Left ventricle myocardium inferior (tissue), 1 donor: ENCODE results near the gene TMEM19. TPM values are rescaled to one million over a fixed set of nuclear protein-coding genes. Genes with fewer than 3 reads are reported as not detected.

Experiments
- DNase-seq: peaks from one replicate; pipeline ENCODE4 v3.0.0-alpha.2; 2020
- H3K27ac ChIP-seq: fragments of 200-600 bp; replicated peaks from 2 replicates; pipeline ENCODE4 v1.8.0; 2021
- H3K27me3 ChIP-seq: fragments of 200-600 bp; 2 replicates; pipeline ENCODE4 v1.8.0; 2021; ENCODE audit warnings: low read depth
- H3K36me3 ChIP-seq: fragments of 200-600 bp; 2 replicates; pipeline ENCODE4 v1.8.0; 2021
- H3K4me1 ChIP-seq: fragments of 200-600 bp; 2 replicates; pipeline ENCODE4 v1.8.0; 2021
- H3K4me3 ChIP-seq: fragments of 200-600 bp; 2 replicates; pipeline ENCODE4 v1.8.0; 2021; ENCODE audit warnings: mild to moderate bottlenecking, moderate library complexity
- H3K9me3 ChIP-seq: fragments of 200-600 bp; replicated peaks from 2 replicates; pipeline ENCODE4 v1.8.0; 2021
- intact Hi-C: fragments of 100-400 bp; cut with micrococcal nuclease; formaldehyde crosslinking; loops from one replicate; pipeline ENCODE4 v1.11.0; 2022
- total RNA-seq: library from RNA; stranded (reverse); fragmentation: NEBNext Ultra II Directional; extraction: Animal tissue kit (Norgen Biotek cat#: 25700); gene quantifications from one replicate; pipeline ENCODE4 v1.2.1, GENCODE V29; 2021
- TF ChIP-seq, protein P1 (sequence below): fragments of 200-600 bp; IDR thresholded peaks from 2 replicates; pipeline ENCODE4 v1.8.0; 2021; ENCODE audit warnings: antibody characterized with exemption, mild to moderate bottlenecking, borderline replicate concordance
- donor health status: DM: no; HTN: yes; CAD: no; lungs with severe emphysema.

The TMEM19 gene
- total RNA-seq, 1 donor from 2014 or later, result 25.1 TPM

DNA sequence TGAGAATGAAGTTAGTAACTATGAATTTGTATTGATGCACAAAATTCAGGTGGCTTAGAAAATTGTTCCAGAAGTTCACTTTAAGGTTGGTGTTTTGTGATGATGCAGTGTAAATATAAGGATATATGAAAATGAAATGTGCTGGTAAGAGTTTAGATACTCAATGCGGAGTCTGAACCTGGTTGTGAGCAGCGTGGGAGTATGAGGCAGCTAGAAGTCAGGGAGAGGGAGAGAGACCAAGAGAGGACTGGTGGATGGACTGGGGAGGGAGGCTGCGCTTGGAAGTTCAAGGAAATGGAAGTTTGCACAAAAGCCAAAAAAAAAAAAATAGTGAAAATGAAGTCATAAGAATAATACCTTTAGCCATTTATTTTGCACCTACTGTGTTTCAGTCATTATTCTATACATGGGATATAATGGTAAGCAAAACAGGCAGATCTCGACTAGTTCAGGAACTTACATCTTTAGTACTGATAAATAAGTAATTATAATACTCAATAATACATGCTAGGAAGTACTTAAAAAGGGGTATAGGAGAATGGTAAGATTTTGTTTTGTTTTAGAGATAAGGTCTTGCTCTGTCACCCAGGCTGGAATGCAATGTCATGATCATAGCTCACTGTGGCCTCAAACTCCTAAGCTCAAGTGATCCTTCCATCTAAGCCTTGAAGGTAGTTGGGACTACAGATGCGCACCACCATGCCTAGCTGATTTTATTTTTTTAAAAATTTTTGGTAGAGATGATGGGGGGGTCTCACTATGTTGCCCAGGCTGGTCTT lies 58.8 kb downstream of the TMEM19 start:
- no peaks in the 10 kb centered on the region for H3K4me1 ChIP-seq
- no peak overlapping the region for H3K4me3 ChIP-seq
- DNase-seq, result no peak
- H3K27me3 ChIP-seq, result peaks cover 12% of the 10 kb centered on the region
- H3K27ac ChIP-seq, result no peak overlapping the region
- TF ChIP-seq, protein P1, sequence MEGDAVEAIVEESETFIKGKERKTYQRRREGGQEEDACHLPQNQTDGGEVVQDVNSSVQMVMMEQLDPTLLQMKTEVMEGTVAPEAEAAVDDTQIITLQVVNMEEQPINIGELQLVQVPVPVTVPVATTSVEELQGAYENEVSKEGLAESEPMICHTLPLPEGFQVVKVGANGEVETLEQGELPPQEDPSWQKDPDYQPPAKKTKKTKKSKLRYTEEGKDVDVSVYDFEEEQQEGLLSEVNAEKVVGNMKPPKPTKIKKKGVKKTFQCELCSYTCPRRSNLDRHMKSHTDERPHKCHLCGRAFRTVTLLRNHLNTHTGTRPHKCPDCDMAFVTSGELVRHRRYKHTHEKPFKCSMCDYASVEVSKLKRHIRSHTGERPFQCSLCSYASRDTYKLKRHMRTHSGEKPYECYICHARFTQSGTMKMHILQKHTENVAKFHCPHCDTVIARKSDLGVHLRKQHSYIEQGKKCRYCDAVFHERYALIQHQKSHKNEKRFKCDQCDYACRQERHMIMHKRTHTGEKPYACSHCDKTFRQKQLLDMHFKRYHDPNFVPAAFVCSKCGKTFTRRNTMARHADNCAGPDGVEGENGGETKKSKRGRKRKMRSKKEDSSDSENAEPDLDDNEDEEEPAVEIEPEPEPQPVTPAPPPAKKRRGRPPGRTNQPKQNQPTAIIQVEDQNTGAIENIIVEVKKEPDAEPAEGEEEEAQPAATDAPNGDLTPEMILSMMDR, result no peak
- H3K36me3 ChIP-seq, result no peaks in the 10 kb centered on the region
- H3K9me3 ChIP-seq, result no peaks in the 10 kb centered on the region
- intact Hi-C loops, result loop anchor here (10.0 kb wide), 1 partner anchor 330 kb away; no protein-coding TSS in a partner anchor

DNA sequence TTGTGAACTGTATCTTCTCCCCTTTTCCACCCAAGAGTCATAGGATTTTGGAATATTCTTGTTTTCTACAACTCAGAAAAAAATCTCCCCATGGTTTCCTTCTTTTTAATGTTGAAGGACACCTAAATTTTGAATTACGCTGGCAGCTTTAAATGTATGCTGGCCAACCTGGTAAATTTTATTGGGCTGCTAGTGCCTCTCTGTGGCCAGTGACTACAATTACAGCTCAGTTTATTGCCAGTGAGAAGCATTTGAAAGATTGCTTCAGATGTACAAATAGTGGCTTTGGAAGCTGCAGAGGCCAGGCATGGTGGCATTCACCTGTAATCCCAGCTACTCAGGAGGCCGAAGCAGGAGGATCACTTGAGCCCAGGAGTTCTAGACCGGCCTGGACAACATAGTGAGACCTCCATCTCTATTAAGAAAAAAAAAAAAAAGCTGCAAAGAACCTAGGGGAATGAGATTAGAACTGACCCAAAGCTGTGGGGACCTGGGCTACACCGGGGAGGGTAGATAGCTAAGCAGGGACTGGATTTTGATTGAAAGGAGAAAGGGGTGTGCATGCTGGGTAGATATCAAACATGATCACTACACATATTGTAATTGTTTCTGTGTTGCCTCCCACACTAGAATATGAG lies 61.2 kb downstream of the TMEM19 start:
- DNase-seq, result no peak
- no peak overlapping the region for H3K4me3 ChIP-seq
- intact Hi-C loops, result loop anchor here (10.0 kb wide), 1 partner anchor 332 kb away; no protein-coding TSS in a partner anchor
- peaks cover 17% of the 10 kb centered on the region for H3K27me3 ChIP-seq
- no peaks in the 10 kb centered on the region for H3K4me1 ChIP-seq
- TF ChIP-seq, protein P1, result peak; percentile 81
- H3K36me3 ChIP-seq, result no peaks in the 10 kb centered on the region
- no peak overlapping the region for H3K27ac ChIP-seq
- H3K9me3 ChIP-seq, result no peaks in the 10 kb centered on the region

DNA sequence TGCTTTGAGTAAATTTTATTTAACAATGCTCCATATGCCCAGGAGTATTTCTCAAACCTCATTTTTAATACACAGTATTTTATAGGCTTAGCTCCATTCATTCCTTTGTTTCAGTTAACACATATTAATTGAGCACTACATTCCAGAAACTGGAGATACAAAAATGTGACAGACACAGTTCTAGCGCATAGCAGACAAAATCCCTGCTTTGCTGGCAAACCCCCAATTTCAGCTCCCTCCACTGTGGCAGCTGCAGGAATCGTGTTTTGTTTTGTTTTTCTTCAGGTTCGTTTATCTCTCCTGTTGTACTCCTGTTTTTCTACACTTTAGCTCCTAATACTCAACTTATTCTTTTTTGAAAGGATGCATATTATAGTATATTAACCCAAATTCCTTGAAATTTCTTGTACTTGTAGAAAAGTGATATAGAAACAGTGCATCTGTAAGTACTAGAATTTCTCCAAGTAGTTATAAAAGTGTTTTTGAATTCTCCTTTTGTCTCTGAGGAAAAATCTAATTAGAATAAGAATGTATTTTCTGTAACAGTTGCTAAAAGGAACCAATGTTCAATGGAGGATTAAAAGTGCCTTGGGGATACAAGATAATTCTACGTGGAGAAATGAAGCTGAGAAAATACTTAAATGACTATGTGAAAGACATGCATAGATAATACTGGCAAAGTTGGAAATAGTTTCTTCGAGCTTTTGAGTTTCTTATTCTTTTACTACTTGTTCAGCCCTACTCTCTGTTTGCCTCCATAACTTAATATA lies 62.4 kb downstream of the TMEM19 start:
- Histone ChIP-seq H3K4me3 (no peak overlapping the region), H3K4me1 (no peaks in the 10 kb centered on the region), H3K36me3 (no peaks in the 10 kb centered on the region), H3K27me3 (peaks cover 17% of the 10 kb centered on the region), H3K9me3 (no peaks in the 10 kb centered on the region), H3K27ac (no peak overlapping the region)
- DNase-seq, result no peak
- TF ChIP-seq, protein P1, result no peak
- intact Hi-C loops, result loop anchor here (10.0 kb wide), 1 partner anchor 333 kb away; no protein-coding TSS in a partner anchor

DNA sequence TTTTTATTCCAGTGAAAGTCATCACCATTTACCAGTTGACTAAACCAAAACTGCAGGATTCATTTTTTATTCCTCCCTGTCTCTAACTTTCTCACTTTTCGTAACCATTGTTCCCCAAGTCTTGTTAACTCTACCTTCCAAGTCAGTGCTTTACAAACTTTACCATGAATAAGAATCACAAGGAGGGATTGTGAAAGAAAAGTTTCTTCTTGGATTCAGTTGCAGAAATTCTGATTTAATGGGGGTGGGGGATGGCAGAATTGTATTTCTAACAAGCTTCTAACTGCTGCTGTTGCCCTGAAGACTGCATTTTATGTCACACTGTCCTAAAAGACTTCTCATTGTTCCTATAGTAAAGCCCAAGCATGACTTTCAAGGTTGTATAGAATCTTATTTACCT lies 63.8 kb downstream of the TMEM19 start:
- DNase-seq, result no peak
- TF ChIP-seq, protein P1, result no peak
- H3K36me3 ChIP-seq, result no peaks in the 10 kb centered on the region
- H3K4me1 ChIP-seq, result peaks cover 6% of the 10 kb centered on the region
- intact Hi-C loops, result loop anchor here (10.0 kb wide), 2 partner anchors 105 to 335 kb away; no protein-coding TSS in a partner anchor
- no peaks in the 10 kb centered on the region for H3K9me3 ChIP-seq
- H3K27ac ChIP-seq, result no peak overlapping the region
- no peak overlapping the region for H3K4me3 ChIP-seq
- H3K27me3 ChIP-seq, result peaks cover 17% of the 10 kb centered on the region

DNA sequence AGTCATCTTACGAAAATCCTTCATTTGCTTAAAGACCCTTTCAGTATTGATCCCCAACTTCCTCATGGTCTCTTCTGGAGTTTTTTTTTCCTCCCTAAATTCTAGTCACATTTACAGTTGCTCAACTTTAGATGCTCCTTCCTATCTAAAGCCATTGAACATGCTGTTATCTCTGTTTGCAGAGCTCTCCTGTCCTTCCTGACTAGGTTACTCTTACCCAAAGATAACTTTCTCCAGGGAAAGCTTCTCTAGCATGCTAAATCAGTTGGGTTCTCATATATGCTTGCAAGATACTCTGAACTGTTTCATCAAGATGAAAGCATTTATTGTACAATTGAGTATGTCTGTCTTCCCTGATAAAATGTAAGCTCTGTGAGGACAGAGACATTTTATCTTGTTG lies 67.0 kb downstream of the TMEM19 start:
- H3K27ac ChIP-seq, result no peak overlapping the region

More for the DNA sequence above, 67.0 kb downstream of the TMEM19 start:
- H3K36me3 ChIP-seq, result peaks cover 6% of the 10 kb centered on the region
- no peak overlapping the region for H3K4me3 ChIP-seq
- TF ChIP-seq, protein P1, result no peak
- intact Hi-C loops, result loop anchor here (10.0 kb wide), 1 partner anchor 108 kb away; no protein-coding TSS in a partner anchor
- H3K9me3 ChIP-seq, result no peaks in the 10 kb centered on the region
- H3K4me1 ChIP-seq, result peaks cover 35% of the 10 kb centered on the region
- peaks cover 16% of the 10 kb centered on the region for H3K27me3 ChIP-seq
- no peak for DNase-seq
